NCI-H1105 (cell line): ENCODE results near the gene OR51B2.
"Not testable (repeated sequence)": the region's sequence is repeated elsewhere in the genome, so short reads cannot be mapped to it uniquely, and the experiment has no call there.

Source experiments
- DNase-seq: peaks from one replicate; lab custom pipeline; 2025; lab: John Stamatoyannopoulos, UW

The OR51B2 gene

GRCh38 chr11:5313326-5314023, 10.6 kb downstream of the OR51B2 start:
- not testable (repeated sequence) for DNase-seq

GRCh38 chr11:5310423-5310822, 13.7 kb downstream of the OR51B2 start:
- DNase-seq = no peak

DNA sequence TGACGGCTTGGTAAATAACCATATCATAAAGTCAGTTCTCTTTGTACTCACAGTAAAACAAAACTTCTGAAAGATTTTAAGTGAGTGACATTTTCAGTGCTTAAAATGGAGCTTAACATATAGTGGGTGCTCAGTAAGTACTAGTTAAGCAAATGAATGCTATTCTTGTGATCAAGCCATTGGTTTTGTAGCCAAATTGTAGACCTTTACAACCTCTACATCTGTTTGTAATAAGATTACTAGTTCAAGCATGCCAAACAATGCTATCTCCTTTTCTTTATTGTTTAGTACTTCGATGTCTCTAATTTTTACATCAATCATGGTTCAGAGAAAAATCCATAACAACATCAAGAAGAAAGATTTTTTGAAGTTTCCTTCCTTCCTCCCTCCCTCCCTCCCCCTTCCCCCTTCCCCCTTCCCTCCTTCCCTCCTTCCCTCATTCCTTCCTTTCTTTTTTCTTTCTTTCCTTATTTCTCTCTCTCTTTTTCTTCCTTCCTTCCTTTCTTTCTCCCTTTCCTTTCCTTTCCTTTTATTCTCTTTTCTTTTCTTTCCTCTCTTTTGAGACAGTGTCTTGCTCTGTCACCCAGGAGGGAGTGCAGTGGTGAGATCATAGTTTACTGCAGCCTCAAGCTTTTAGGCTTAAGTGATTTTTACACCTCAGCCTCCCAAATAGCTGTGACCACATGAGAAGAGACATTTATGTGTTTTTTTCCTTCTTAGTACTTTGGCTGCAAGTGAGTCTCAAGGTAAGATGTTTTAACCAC, 16.7 kb downstream of the OR51B2 start:
- DNase-seq = no peak

DNA sequence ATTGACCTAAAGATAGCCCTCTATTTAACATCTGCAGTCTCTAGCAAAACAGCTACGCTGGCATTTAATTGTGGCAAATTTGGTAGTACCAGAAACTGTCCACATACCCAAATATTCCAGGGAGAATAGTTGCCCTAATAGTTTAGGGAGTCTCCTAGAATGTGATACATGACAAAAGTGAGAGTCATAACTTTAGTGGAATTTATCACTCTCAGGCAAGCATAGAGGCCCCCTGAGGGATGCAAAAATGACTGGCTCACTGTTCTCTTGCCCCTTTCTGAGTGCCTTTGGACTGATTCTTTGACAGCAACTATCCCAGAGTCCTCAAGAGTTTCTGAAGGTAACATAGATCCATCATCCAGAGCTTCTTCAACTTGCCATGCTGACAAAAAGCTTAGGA, 20.1 kb downstream of the OR51B2 start:
- DNase-seq = no peak

DNA sequence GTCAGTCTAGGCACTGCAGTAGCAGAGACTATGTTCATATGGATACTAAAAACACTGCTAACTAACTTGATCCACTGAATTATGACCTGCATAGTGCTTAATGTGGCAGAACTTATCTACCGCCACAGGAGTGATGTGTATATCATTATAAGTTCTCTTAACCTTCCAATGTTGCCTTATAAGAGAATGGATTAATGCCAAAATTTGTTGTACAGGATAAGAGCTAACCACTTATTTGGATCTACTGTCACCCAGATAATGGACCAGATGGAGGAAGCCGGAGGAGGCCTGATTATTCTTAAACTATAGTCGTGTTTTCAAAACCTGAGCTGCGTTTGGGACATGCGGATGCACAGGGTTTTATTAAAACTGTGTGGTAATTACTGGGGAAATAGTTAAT, 20.5 kb downstream of the OR51B2 start:
- no peak for DNase-seq

DNA sequence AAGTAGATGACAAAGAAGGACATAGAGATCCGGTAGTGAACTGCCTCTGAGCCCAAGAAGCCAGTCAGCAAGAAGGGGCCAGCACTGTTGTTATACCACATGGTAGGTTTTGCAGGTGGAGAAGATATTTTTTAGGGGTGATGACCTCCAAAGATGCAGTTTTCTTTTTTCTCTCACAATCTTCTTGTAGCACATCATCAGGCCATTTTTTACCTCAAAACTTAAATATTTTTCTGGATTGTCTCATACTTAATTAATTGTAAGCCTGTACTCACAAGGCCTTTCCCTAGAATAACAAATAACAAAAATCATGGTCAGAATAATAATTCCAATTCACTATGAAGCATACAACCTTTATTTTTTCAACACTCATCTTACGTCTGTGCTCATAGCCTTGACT, 22.3 kb downstream of the OR51B2 start, which contains the start of gene OR51B4:
Gene OR51B4 (minus strand): TSS at position 101 of the 400 bp plus-strand sequence. CDS start 0 bp downstream, at position 101.
- DNase-seq = no peak

GRCh38 chr11:5300251-5300650, 23.8 kb downstream of the OR51B2 start:
- no peak for DNase-seq

GRCh38 chr11:5298451-5298850, 25.6 kb downstream of the OR51B2 start:
- DNase-seq = no peak

- DNase-seq = no peak
Measured at GRCh38 chr11:5297721-5298323, 26.3 kb downstream of the OR51B2 start.

DNA sequence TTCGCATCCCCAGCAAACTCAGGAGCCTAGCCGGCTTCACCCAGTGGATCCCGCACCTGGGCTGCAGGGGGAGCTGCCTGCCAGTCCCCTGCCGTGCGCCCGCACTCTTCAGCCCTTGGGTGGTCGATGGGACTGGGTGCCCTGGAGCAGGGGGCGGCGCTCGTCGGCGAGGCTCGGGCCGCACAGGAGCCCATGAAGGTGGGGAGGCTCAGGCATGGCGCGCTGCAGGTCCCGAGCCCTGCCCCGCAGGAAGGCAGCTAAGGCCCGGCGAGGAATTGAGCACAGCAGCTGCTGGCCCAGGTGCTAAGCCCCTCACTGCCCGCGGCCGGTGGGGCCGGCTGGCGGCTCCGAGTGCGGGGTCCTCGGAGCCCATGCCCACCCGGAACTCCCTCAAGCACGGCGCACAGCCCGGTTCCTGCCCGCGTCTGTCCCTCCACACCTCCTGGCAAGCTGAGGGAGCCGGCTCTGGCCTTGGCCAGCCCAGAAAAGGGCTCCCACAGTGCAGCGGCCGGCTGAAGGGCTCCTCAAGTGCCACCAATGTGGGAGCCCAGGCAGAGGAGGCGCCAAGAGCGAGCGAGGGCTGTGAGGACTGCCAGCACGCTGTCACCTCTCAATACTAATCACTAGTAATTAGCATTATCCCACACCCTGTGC, 29.6 kb downstream of the OR51B2 start:
- DNase-seq = not testable (repeated sequence)

DNA sequence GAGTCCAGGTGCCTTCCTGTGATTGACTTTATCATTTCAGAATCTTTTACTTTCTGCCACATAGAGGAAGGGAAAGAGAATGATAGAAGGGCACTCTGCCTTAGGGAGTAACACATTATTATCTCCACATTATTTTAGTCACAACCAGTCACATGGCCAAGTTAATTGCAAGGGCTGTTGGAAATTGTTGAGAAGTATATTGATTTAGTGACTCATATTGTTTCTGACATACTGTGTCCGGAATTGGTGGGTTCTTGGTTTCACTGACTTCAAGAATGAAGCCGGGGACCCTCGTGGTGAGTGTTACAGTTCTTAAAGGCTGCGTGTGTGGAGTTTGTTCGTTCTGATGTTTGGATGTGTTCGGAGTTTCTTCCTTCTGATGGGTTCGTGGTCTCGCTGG, 31.1 kb downstream of the OR51B2 start:
- DNase-seq = no peak

DNA sequence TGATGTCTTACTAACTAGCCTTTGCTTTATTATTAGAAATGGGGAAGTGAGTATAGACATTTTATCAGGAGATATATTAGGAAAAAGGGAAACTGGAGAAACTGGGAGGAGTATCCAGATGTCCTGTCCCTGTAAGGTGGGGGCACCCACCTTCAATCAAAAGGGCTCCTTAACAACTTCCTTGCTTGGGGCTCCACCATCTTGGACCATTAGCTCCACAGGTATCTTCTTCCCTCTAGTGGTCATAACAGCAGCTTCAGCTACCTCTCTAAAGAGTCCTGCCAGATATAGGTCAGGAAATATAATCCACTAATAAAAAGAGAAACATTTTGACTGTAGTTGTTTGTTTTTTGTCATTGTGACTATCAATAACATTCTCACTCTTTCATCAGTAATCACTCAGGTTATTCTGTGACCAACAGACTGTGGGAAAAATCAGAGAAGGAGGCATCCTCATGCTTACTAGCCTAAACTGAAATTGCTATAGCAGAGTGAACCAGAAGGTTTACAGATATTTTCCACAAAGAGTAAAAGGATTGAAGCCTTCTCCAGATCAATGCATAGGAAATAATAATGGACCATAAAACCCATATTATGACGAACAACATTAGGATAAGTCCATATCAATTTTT, 32.8 kb downstream of the OR51B2 start:
- DNase-seq = no peak

DNA sequence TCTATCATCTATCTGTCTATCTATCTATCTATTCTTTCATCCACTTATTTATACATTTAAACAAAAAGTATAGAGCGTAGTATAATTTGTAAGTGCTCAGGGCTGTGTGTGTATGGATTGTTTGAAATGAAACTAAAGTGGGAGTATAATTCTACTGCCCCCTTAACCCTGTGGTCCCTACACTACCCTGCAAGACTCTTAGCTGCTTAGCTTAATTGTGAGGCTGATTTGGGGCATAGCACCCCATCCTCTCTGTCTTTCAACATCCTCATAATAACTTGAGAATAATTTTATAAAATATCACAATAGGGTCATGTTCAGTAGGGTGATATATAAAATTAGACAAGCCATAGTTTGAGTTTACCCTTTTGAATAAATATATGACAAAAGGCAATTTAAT, 34.0 kb downstream of the OR51B2 start:
- no peak for DNase-seq

- no peak for DNase-seq
Measured at GRCh38 chr11:5289696-5290095, 34.4 kb downstream of the OR51B2 start.

- no peak for DNase-seq
Measured at GRCh38 chr11:5288906-5289550, 35.1 kb downstream of the OR51B2 start.

DNA sequence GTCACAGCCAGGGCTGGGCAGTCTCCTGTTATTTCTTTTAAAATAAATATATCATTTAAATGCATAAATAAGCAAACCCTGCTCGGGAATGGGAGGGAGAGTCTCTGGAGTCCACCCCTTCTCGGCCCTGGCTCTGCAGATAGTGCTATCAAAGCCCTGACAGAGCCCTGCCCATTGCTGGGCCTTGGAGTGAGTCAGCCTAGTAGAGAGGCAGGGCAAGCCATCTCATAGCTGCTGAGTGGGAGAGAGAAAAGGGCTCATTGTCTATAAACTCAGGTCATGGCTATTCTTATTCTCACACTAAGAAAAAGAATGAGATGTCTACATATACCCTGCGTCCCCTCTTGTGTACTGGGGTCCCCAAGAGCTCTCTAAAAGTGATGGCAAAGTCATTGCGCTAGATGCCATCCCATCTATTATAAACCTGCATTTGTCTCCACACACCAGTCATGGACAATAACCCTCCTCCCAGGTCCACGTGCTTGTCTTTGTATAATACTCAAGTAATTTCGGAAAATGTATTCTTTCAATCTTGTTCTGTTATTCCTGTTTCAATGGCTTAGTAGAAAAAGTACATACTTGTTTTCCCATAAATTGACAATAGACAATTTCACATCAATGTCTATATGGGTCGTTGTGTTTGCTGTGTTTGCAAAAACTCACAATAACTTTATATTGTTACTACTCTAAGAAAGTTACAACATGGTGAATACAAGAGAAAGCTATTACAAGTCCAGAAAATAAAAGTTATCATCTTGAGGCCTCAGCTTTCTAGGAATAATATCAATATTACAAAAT, 35.8 kb downstream of the OR51B2 start:
- DNase-seq = no peak

DNA sequence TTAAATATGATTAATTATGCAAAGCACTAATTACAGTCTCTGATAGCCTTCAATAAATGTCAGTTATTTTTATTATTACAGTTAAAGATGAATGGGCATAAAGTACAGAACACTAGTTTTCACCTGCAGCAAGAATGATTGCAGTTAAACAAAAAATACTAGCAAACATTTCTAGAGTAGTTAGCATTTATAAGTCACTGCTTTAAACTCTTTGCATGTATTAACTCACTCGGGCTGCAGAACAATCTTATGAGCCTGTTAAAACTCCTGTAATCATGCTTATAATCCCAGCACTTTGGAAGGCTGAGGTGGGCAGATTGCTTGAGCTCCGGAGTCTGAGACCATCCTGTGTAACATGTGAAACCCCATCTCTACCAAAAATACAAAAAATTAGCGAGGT, 37.2 kb downstream of the OR51B2 start:
- no peak for DNase-seq

DNA sequence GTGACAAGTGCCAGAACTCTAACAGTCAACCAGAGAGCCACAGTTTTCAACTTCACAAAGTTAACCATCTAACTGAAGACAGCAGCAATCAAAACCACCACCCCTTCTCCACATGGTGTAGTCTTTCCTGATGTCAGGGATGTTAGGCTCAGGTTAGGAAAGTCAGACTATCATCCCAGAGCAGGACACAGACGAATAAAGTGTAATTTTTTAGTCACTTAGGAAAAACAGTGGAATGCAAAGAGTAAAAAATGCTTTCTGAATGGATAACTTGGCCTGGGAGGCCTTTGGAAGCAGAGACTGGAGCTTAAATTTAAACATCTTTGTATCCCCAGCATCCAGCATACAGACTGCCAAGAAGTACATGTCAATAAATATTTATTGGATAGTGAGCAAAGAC, 37.7 kb downstream of the OR51B2 start:
- DNase-seq = no peak

DNA sequence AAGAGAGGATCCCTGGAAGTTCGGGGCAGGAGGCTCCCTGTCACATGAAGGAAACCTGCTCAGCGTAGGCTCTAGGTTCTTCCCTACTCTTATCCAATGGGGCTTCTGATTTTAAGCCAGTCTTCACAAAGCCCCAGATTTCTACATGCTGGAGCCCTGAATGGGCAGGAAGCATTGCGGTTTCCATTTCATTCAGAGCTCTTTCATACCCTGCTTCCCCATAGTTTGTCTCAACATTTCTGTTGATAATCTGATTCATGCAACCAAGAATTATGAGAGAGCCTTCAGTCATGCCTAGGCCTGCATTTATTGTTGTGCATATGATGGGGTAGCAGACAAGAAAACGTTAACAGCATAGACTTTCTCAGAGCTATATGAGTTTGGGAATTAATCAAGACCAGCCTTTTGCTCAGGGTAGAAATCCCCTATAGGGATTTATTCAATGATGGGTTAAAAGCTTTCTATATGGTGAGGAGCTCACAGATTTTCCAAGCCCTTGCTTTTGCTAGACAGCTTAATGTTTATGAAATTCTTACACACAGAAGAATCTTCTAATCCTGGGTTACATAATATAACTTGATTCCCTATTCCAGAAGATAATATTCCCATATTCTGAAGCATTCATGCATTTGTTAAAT, 38.3 kb downstream of the OR51B2 start:
- DNase-seq = no peak

DNA sequence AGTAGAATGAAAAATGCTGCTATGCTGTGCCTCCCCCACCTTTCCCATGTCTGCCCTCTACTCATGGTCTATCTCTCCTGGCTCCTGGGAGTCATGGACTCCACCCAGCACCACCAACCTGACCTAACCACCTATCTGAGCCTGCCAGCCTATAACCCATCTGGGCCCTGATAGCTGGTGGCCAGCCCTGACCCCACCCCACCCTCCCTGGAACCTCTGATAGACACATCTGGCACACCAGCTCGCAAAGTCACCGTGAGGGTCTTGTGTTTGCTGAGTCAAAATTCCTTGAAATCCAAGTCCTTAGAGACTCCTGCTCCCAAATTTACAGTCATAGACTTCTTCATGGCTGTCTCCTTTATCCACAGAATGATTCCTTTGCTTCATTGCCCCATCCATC, 39.5 kb downstream of the OR51B2 start:
- DNase-seq = no peak
